ENCODE measurements around the gene FGF3. TPM values are rescaled to one million over a fixed set of nuclear protein-coding genes. Genes with fewer than 3 reads are reported as not detected.

Gene FGF3
- polyA plus RNA-seq, 1 of the 3 experiments (the other 2 are of a cell fraction), result not detected

GRCh38 chr11:69834811-69835800 is 15.9 kb upstream of the FGF3 start:
- H3K9me3 ChIP-seq, result no peaks in the 10 kb centered on the region
- WGBS (ENCODE audit: low lambda C conversion rate), result 66% methylated on average over 18 of the region's 35 CpGs
- TF ChIP-seq RXRA (IDR thresholded peaks at IDR 0.05; ENCODE audit: borderline replicate concordance, low read depth) (no peak), TAF1 (IDR thresholded peaks at IDR 0.05; ENCODE audit: borderline replicate concordance, low read depth, low read length) (no peak), POLR2AphosphoS5 (IDR thresholded peaks at IDR 0.05; ENCODE audit: low read depth, low read length) (no peak), MEF2A (IDR thresholded peaks at IDR 0.05; ENCODE audit: borderline replicate concordance, low read depth) (no peak), GATA2 (CRISPR knock-in tag; IDR thresholded peaks at IDR 0.05) (no peak), IRF3 (IDR thresholded peaks at IDR 0.05; ENCODE audit: low read depth, low read length) (no peak), TEAD4 (IDR thresholded peaks at IDR 0.05; ENCODE audit: borderline replicate concordance, insufficient read depth) (no peak), RAD21 (IDR thresholded peaks at IDR 0.05; ENCODE audit: low read length) (no peak), NFIC (IDR thresholded peaks at IDR 0.05; ENCODE audit: borderline replicate concordance) (no peak), USF1 (IDR thresholded peaks at IDR 0.05; ENCODE audit: borderline replicate concordance, low read depth) (no peak), YY1 (IDR thresholded peaks at IDR 0.05; ENCODE audit: low read depth) (no peak), PBX3 (IDR thresholded peaks at IDR 0.05) (no peak), CHD2 (IDR thresholded peaks at IDR 0.05; ENCODE audit: low read length, partially characterized antibody) (no peak), MAX (IDR thresholded peaks at IDR 0.05; ENCODE audit: low read depth) (no peak), TCF12 (IDR thresholded peaks at IDR 0.05) (no peak)
- no peak overlapping the region for H2AFZ ChIP-seq (ENCODE audit: low read depth)
- H4K20me1 ChIP-seq (ENCODE audit: insufficient read depth), result no peaks in the 10 kb centered on the region
- POLR2A ChIA-PET, result no interaction called here
- H3K36me3 ChIP-seq (replicated peaks in 1 of 2; ENCODE audit: control insufficient read depth in 1 of 2, insufficient read depth in 2 of 2, low read length in 1 of 2), result no peaks in the 10 kb centered on the region
- no peaks in the 10 kb centered on the region; a peak in 1 of 4 replicates for H3K4me1 ChIP-seq (ENCODE audit: control insufficient read depth in 1 of 2, insufficient read depth in 2 of 2, low read depth in 1 of 2, low read length in 1 of 2)
- peak; percentile 11 for DNase-seq
- H3K9me2 ChIP-seq, result no peaks in the 10 kb centered on the region
- CTCF ChIA-PET, result interaction anchor here (0.9 to 1.8 kb wide), 3 partner anchors 9 to 270 kb away, joined by 3 to 6 read pairs (median 3); no protein-coding TSS in a partner anchor
- H3K4me2 ChIP-seq, result no peak overlapping the region
- no peak overlapping the region for H3K4me3 ChIP-seq (ENCODE audit: low read depth in 2 of 2, low read length in 1 of 2)
- H3K79me2 ChIP-seq (ENCODE audit: insufficient read depth), result no peaks in the 10 kb centered on the region
- H3K27me3 ChIP-seq (ENCODE audit: insufficient read depth), result no peaks in the 10 kb centered on the region
- no peak overlapping the region for H3K9ac ChIP-seq
- H3K27ac ChIP-seq (ENCODE audit: low read depth in 2 of 2, low read length in 1 of 2), result no peak overlapping the region
- no peaks in the 10 kb centered on the region for H3F3A ChIP-seq (replicated peaks; ENCODE audit: insufficient read depth)
